A172 (cell line): ENCODE data around the gene LUC7L. TPM values are rescaled to one million over a fixed set of nuclear protein-coding genes. Genes with fewer than 3 reads are reported as not detected.
"Not testable (repeated sequence)": the region's sequence is repeated elsewhere in the genome, so short reads cannot be mapped to it uniquely, and the experiment has no call there.

Experiments
- DNase-seq: peaks from one replicate; pipeline ENCODE4 v3.0.0-alpha.2; 2015; ENCODE audit warnings: low spot score
- total RNA-seq: library from RNA; depleted of rRNA; stranded (reverse); fragments of >200 nt; shearing (Covaris generic); gene quantifications from 2 replicates; pipeline ENCODE4 v1.2.3, GENCODE V29; 2014

The LUC7L gene
- total RNA-seq, 1 experiment from 2014 or later: 80.0 TPM

GRCh38 chr16:165539-166374 lies 63.5 kb downstream of the LUC7L start, which contains the start of gene HBM:
Gene HBM (plus strand): TSS chr16:165978. CDS start chr16:165998, 20 bp downstream.
- DNase-seq: no peak

DNA sequence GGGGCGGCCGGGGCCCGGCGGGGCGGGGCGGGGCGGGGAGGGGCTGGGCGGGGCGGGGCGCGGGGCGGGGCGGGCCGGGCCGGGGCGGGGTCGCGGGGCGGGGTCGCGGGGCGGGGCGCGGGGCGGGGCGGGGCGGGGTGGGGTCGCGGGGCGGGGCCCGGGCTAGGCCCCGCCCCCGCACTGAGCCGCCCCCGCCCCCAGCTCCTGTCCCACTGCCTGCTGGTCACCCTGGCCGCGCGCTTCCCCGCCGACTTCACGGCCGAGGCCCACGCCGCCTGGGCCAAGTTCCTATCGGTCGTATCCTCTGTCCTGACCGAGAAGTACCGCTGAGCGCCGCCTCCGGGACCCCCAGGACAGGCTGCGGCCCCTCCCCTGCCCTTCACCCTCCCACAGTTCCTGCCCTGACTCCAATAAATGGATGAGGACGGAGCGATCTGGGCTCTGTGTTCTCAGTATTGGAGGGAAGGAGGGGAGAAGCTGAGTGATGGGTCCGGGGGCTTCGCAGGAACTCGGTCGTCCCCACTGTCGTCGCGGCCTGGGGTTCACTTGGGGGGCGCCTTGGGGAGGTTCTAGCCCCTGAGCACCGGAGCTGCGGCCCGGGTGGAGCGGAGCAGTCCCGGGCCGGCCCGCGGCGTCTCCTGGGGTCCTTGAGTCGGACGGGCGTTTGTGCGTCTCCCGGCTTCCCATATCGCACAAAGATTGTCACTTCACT lies 64.3 kb downstream of the LUC7L start:
- DNase-seq: no peak

GRCh38 chr16:164134-164823 lies 65.0 kb downstream of the LUC7L start:
- DNase-seq: not testable (repeated sequence)

GRCh38 chr16:163696-164095 lies 65.6 kb downstream of the LUC7L start:
- not testable (repeated sequence) for DNase-seq

- DNase-seq: not testable (repeated sequence)
Measured at GRCh38 chr16:163139-163538, 66.1 kb downstream of the LUC7L start.

DNA sequence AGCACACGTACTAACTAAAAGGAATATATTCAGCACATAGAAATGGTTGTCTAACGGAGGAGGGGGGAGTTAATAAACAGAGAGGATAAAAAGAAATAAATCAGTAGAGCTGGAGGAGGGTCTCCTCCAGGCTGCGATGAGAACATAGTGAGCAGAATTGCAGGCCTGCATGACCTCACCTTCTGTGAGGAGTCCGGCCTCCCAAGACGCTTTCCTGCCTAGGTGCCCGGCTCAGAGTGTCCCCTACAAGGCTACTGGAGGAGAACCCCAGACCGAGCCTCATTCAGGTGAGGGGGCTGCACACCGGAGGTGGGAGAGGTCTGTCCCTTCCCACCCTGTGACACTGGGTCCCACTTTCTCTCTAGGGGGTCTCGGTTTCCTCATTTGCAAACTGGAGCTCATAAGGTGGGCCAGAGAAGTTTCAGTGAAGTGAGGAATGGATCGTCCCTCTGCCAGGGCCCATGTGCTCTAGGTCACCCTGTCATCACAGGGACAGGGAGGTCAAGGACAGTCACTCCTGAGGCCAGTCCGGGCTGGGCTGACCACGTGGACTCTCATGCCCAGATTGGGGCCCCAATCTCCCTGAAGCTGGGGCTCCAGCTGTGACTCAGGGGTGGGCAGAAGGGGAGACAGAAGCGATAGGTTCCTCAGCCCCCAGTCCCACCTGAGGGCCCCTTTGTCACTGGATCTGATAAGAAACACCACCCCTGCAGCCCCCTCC lies 66.8 kb downstream of the LUC7L start:
- DNase-seq: no peak

DNA sequence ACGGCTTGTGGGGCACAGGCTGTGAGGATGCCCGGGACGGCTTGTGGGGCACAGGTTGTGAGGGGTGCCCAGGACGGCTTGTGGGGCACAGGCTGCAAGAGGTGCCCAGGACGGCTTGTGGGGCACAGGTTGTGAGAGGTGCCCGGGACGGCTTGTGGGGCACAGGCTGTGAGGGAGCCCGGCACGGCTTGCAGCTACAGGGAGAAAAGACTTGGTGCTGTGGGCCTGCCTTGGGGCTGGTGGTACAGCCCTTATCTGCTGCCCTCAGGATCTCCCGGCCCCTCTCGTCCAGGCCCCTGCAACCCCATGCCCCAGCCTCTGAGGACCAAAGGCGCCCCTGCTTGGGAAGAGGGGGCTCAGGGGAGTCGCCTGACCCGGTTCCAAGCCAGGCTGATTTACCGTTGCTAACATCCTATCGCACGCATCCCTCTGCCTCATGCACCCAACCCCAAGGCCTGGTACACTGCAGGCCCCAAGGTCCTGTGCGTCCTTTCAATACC lies 68.5 kb downstream of the LUC7L start:
- no peak for DNase-seq

GRCh38 chr16:160242-160641 lies 69.0 kb downstream of the LUC7L start:
- not testable (repeated sequence) for DNase-seq

DNA sequence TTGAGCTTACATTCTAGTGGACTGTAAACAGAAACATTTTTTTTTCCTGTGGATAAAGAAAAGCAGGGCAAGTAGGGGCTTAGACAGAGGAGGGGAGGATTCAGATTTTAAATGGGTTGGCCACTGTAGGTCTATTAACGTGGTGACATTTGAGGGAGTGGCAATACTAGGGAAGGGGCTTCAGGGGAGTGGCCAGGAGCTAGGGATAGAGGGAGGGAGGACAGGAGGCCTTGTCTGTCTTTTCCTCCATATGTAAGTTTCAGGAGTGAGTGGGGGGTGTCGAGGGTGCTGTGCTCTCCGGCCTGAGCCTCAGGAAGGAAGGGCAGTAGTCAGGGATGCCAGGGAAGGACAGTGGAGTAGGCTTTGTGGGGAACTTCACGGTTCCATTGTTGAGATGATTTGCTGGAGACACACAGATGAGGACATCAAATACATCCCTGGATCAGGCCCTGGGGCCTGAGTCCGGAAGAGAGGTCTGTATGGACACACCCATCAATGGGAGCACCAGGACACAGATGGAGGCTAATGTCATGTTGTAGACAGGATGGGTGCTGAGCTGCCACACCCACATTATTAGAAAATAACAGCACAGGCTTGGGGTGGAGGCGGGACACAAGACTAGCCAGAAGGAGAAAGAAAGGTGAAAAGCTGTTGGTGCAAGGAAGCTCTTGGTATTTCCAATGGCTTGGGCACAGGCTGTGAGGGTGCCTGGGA lies 70.0 kb downstream of the LUC7L start:
- no peak for DNase-seq

GRCh38 chr16:155031-155398 lies 74.2 kb downstream of the LUC7L start:
- no peak for DNase-seq

- DNase-seq: no peak
Measured at GRCh38 chr16:154217-155030, 74.8 kb downstream of the LUC7L start.

GRCh38 chr16:153550-154216 lies 75.6 kb downstream of the LUC7L start:
- not testable (repeated sequence) for DNase-seq

DNA sequence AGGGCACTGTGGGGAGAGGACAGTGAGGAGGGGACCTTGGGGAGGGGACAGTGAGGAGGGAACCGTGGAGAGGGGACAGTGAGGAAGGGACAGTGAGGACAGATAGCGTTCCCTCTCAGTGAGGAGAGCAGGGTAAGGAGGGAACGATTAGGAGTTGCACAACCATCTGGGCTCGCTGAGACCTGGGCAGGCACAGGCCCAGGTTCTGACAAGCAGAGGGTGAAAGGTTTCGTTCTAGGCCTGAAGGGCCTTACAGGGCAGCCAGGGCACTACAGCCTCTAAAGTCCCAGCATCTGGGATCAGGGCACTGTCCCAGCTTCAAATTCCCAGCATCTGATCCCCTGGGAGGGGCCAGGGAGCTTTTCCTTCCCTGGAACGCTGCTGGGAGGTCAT lies 76.1 kb downstream of the LUC7L start:
- DNase-seq: not testable (repeated sequence)

DNA sequence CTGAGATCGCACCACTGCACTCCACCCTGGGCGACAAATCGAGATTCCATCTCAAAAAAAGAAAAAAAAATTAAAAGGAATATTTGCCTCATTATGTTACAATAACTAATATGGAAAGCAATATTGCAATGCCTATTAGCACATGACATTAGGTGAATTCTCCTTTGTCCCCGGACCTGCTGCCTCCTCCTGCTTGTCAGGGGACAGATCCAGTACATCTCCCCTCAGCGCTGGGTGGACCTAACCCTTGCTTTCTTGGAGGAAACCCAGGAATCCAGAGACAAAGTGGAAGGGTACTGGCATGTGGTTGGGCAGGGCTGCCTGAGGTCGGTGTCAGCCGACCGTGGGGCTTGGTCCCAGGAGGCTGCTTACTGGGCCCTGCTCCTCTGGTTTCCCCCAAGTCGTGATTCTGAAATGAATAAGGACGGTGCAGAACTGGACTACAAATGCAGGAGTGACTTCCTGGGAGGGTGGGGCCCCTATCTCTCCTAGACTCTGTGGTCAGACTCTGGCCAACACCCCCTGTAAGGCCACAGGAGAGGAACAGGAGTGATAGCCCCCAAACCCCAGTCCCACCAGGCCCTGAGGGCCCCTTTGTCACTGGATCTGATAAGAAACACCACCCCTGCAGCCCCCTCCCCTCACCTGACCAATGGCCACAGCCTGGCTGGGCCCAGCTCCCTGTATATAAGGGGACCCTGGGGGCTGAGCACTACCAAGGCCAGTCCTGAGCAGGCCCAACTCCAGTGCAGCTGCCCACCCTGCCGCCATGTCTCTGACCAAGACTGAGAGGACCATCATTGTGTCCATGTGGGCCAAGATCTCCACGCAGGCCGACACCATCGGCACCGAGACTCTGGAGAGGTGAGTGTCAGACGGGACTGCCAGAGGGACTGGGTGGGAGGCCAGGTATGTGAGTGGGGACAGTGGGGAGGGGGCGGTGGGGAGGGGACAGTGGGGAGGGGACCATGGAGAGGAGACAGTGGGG lies 76.8 kb downstream of the LUC7L start, which contains the start of gene HBZ:
TSS of gene HBZ (plus strand) at position 504 of the 988 bp plus-strand sequence. CDS start at position 770, 266 bp downstream.
- DNase-seq: no peak

- peak; percentile 41 for DNase-seq
Measured at GRCh38 chr16:149024-149660, 80.1 kb downstream of the LUC7L start.

- DNase-seq: no peak
Measured at GRCh38 chr16:146646-147045, 82.6 kb downstream of the LUC7L start.

GRCh38 chr16:144797-145252 lies 84.4 kb downstream of the LUC7L start:
- no peak for DNase-seq
